ENCODE results near the gene TMEM181. TPM values are rescaled to one million over a fixed set of nuclear protein-coding genes. Genes with fewer than 3 reads are reported as not detected.
"Not testable (repeated sequence)": the region's sequence is repeated elsewhere in the genome, so short reads cannot be mapped to it uniquely, and the experiment has no call there.

TMEM181 gene
- polyA plus RNA-seq, 1 experiment: 20.6 TPM

GRCh38 chr6:158667360-158667981 lies 107.6 kb downstream of the TMEM181 start:
- no peak for DNase-seq (ENCODE audit: low read depth)
- CTCF ChIA-PET: interaction anchor here (1.9 kb wide), 1 partner anchor 23 kb away, joined by 14 read pairs; no protein-coding TSS in a partner anchor
- POLR2A ChIA-PET: interaction anchor here (0.9 kb wide), 1 partner anchor 13 kb away, joined by 3 read pairs; no protein-coding TSS in a partner anchor
- no peaks in the 10 kb centered on the region for H3K36me3 ChIP-seq (ENCODE audit: control insufficient read depth, insufficient read depth, low read length)
- no peaks in the 10 kb centered on the region for H3K27me3 ChIP-seq (ENCODE audit: control insufficient read depth, insufficient read depth, low read length)
- no peak for TF ChIP-seq CTCF (IDR thresholded peaks at IDR 0.05; ENCODE audit: insufficient read depth, low read depth, low read length)
- H3K4me3 ChIP-seq (ENCODE audit: low read depth, low read length): no peak overlapping the region

DNA sequence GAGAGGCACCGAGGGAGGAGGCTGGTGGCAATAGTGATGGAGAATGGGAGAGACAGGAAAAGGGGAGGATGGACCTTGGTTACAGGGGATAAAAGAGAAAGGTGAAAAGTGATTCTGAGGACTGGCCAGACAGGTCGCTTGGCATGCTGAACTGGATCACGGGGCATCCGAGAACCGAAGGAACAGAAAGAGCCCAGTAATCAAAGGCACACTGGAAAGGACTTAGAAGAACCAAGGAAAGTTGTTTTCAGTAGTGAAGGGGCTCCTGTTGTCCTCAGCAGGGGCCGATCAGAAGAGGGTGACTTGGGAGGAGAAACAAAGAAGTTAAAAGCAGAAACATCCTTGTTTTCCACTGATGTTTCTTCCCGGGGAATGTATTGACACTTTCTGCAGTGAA lies 108.8 kb downstream of the TMEM181 start:
- no peak for TF ChIP-seq CTCF (IDR thresholded peaks at IDR 0.05; ENCODE audit: insufficient read depth, low read depth, low read length)
- no peak overlapping the region for H3K4me3 ChIP-seq (ENCODE audit: low read depth, low read length)
- CTCF ChIA-PET: no interaction called here
- no peak for DNase-seq (ENCODE audit: low read depth)
- no peaks in the 10 kb centered on the region for H3K36me3 ChIP-seq (ENCODE audit: control insufficient read depth, insufficient read depth, low read length)
- POLR2A ChIA-PET: no interaction called here
- no peaks in the 10 kb centered on the region for H3K27me3 ChIP-seq (ENCODE audit: control insufficient read depth, insufficient read depth, low read length)

- H3K4me3 ChIP-seq (ENCODE audit: low read depth, low read length): no peak overlapping the region
- H3K36me3 ChIP-seq (ENCODE audit: control insufficient read depth, insufficient read depth, low read length): no peaks in the 10 kb centered on the region
- no peak for DNase-seq (ENCODE audit: low read depth)
- H3K27me3 ChIP-seq (ENCODE audit: control insufficient read depth, insufficient read depth, low read length): no peaks in the 10 kb centered on the region
- ChIA-PET CTCF (interaction anchor here (0.9 kb wide), 1 partner anchor 22 kb away, joined by 5 read pairs; no protein-coding TSS in a partner anchor), POLR2A (no interaction called here)
- TF ChIP-seq CTCF (IDR thresholded peaks at IDR 0.05; ENCODE audit: insufficient read depth, low read depth, low read length): no peak
Measured at GRCh38 chr6:158669145-158670035, 109.5 kb downstream of the TMEM181 start.

DNA sequence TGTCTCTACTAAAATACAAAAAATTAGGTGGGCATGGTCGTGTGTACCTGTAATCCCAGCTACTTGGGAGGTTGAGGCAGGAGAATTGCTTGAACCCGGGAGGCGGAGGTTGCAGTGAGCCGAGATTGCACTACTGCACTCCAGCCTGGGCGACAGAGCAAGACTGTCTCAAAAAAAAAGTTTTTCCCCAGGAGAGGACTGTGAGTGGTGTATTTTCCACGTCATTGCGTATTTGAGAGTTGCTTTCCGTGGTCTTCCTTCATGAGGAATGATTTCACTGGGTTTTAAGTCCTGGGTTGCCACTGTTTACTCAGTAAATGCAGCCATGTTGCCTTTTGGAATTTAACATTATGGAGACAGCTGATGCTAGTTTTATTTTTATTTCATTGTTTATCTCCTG lies 112.2 kb downstream of the TMEM181 start:
- DNase-seq (ENCODE audit: low read depth); H3K4me3 ChIP-seq (ENCODE audit: low read depth, low read length); POLR2A ChIA-PET; H3K36me3 ChIP-seq (ENCODE audit: control insufficient read depth, insufficient read depth, low read length); H3K27me3 ChIP-seq (ENCODE audit: control insufficient read depth, insufficient read depth, low read length): not testable (repeated sequence)
- CTCF ChIA-PET: interaction anchor here (0.7 to 2.6 kb wide), 3 partner anchors 11 to 451 kb away, joined by 3 to 12 read pairs (median 3); no protein-coding TSS in a partner anchor

DNA sequence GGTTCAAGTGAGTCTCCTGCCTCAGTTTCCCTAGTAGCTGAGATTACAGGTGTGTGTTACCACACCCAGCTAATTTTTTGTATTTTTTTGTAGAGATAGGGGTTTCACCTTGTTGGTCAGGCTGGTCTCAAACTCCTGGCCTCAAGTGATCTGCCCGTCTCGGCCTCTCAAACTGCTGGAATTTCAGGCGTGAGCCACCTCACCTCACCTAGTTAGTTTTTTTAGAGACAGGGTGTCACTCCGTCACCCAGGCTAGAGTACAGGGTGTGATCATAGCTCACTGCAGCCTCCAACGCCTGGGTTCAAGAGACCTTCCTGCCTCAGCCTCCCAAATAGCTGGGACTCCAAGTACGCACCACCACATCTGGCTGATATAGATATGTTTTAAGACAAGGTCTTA lies 112.8 kb downstream of the TMEM181 start:
- no peak for DNase-seq (ENCODE audit: low read depth)
- no peak for TF ChIP-seq CTCF (IDR thresholded peaks at IDR 0.05; ENCODE audit: insufficient read depth, low read depth, low read length)
- no peaks in the 10 kb centered on the region for H3K36me3 ChIP-seq (ENCODE audit: control insufficient read depth, insufficient read depth, low read length)
- H3K27me3 ChIP-seq (ENCODE audit: control insufficient read depth, insufficient read depth, low read length): no peaks in the 10 kb centered on the region
- ChIA-PET CTCF (interaction anchor here (1.2 to 2.6 kb wide), 2 partner anchors 13 to 452 kb away, joined by 3 to 12 read pairs; no protein-coding TSS in a partner anchor), POLR2A (interaction anchor here (0.7 kb wide), 1 partner anchor 25 kb away, joined by 4 read pairs; no protein-coding TSS in a partner anchor)
- H3K4me3 ChIP-seq (ENCODE audit: low read depth, low read length): no peak overlapping the region

Measured in BJ (cell line).